GM12878 (cell line): ENCODE data around the gene ALDH1A2. TPM values are rescaled to one million over a fixed set of nuclear protein-coding genes. Genes with fewer than 3 reads are reported as not detected.

Source experiments
- ATF3 ChIP-seq: IDR thresholded peaks from 2 replicates; pipeline ENCODE4 v1.6.1; 2011; ENCODE audit warnings: low read depth, mild to moderate bottlenecking, low read length, moderate library complexity, borderline replicate concordance; ENCODE audit errors: extremely low read depth
- CEBPZ ChIP-seq: fragments of 150-350 bp; IDR thresholded peaks from 2 replicates; pipeline ENCODE4 v1.6.1; 2016; ENCODE audit warnings: low read depth, low read length
- ZNF687 ChIP-seq: fragments of 450-650 bp; IDR thresholded peaks from 2 replicates; pipeline ENCODE4 v1.6.1; 2017; ENCODE audit warnings: mild to moderate bottlenecking, moderate library complexity
- polyA plus RNA-seq, 11 experiments: library from polyadenylated mRNA; depleted of rRNA in 4 of 11; unstranded in 6 of 11; stranded (reverse) in 5 of 11; fragments of >200 nt; fragmentation: Nextera tagmentation in 4 of 11; fragmentation: Illumina TruSeq in 1 of 11; extraction: Ambion mirVana in 4 of 11; extraction: Trizol in 1 of 11; gene quantifications; 1 replicate in 1 of 11; 2 replicates in 10 of 11; pipeline versions ENCODE4 v1.2.1 to v1.2.3, GENCODE V29; 2011 to 2016; ENCODE audit warnings: inconsistent platforms in 2 of 11, missing spikeins in 2 of 11, low read depth in 1 of 11
- total RNA-seq, 4 experiments: library from RNA; depleted of rRNA in 3 of 4; stranded (reverse); fragments of >200 nt in 3 of 4; fragmentation: Illumina TruSeq in 1 of 4; extraction: Trizol in 1 of 4; gene quantifications; 2 replicates each; pipeline versions ENCODE4 v1.2.1 to v1.2.3, GENCODE V29; 2013 to 2021

The ALDH1A2 gene
- total and polyA plus RNA-seq, 10 of the 15 experiments (the other 5 are each of a cell fraction or from before 2014, with no cell fraction given): 0.06 to 0.92 (median 0.18) TPM; not detected in 5

- TF ChIP-seq ZNF687 (no peak), CEBPZ (no peak), ATF3 (no peak)
Measured at GRCh38 chr15:57994221-57995049, 71.1 kb downstream of the ALDH1A2 start (continued).
